Small intestine (tissue), 7 donors: ENCODE results near the gene GTSF1L. TPM values are rescaled to one million over a fixed set of nuclear protein-coding genes. Genes with fewer than 3 reads are reported as not detected.

Source experiments
- DNase-seq, 2 donors: peaks; one replicate each; pipeline versions ENCODE4 v3.0.0 to v3.0.0-alpha.2; 2013
- FAIRE-seq: peaks from 2 replicates; lab custom pipeline; 2012; peaks lifted over from hg19 to GRCh38; lab: Jason Lieb, UNC
- H3K27ac ChIP-seq, 3 donors: one replicate each; pipeline ENCODE4 v1.5.1; 2013; ENCODE audit warnings: low read length in 2 of 3, mild to moderate bottlenecking in 2 of 3, control low read depth in 1 of 3, inconsistent platforms in 1 of 3, low read depth in 1 of 3, moderate library complexity in 1 of 3
- H3K27me3 ChIP-seq, 3 donors: one replicate each; pipeline ENCODE4 v1.6.1; 2013; ENCODE audit warnings: low read length in 3 of 3, inconsistent platforms in 1 of 3; ENCODE audit not compliant: control insufficient read depth in 3 of 3, insufficient read depth in 3 of 3
- H3K36me3 ChIP-seq, 3 donors: one replicate each; pipeline ENCODE4 v1.6.1; 2013; ENCODE audit warnings: low read length in 3 of 3, inconsistent platforms in 1 of 3, low read depth in 1 of 3, mild to moderate bottlenecking in 1 of 3, moderate library complexity in 1 of 3; ENCODE audit not compliant: control insufficient read depth in 3 of 3, insufficient read depth in 2 of 3
- H3K4me1 ChIP-seq, 3 donors: one replicate each; pipeline ENCODE4 v1.6.1; 2013; ENCODE audit warnings: low read length in 2 of 3, inconsistent platforms in 1 of 3, low read depth in 1 of 3, mild to moderate bottlenecking in 1 of 3, moderate library complexity in 1 of 3; ENCODE audit not compliant: control insufficient read depth in 3 of 3, insufficient read depth in 2 of 3
- H3K4me3 ChIP-seq, 3 donors: one replicate each; pipeline ENCODE4 v1.5.1; 2013; ENCODE audit warnings: low read length in 3 of 3, control low read depth in 1 of 3, inconsistent platforms in 1 of 3, low read depth in 1 of 3, mild to moderate bottlenecking in 1 of 3, moderate library complexity in 1 of 3
- H3K9me3 ChIP-seq, 2 donors: one replicate each; pipeline ENCODE4 v1.6.1; 2013; ENCODE audit warnings: low read depth in 1 of 2, low read length in 1 of 2; ENCODE audit not compliant: control insufficient read depth in 2 of 2, insufficient read depth in 1 of 2
- whole genome bisulfite sequencing, 3 donors: extraction: QIAGEN DNeasy Blood & Tissue Kit; methylation state at CpG; one replicate each; pipeline ENCODE4 v1.1.7; 2013; 5-methylcytosine and 5-hydroxymethylcytosine counted together
- polyA plus RNA-seq, 4 donors: library from polyadenylated mRNA; stranded (reverse) in 3 of 4; unstranded in 1 of 4; fragments of 200-250 nt in 3 of 4; fragments of 120-200 nt in 1 of 4; gene quantifications; one replicate each; pipeline versions ENCODE4 v1.2.1 to v1.2.3, GENCODE V29; 2013
- donor health status: healthy with polysubstance abuse.
- donor health status: control.
- donor health status: control.
- donor health status: Bipolar disorder and iron deficiency.
- donor health status: healthy.

GTSF1L gene
- polyA plus RNA-seq, 4 donors, result not detected

DNA sequence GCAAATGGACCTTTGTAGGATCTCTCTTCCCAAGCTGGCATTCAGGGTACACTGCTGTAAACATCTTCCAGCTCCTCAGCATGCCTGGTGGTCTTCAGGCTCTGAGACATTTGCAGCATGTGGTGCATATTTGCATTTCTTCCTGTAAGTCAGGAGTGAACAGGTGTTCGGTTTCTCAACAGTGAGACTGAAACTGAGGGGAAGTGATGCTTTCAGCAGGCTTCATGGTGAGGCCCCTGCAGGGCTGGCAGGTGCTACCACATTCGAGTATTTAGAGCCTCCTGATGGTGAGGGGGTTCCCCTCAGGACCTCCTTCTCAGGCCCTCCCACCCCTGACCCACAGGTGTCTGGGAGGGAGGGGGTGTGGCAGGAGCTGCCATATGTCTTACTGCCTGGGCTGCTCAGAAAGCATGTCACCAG lies 44.8 kb downstream of the GTSF1L start:
- FAIRE-seq, result no peak
- H3K27ac ChIP-seq, result peak overlapping the region in 1 of 3 donors; percentile 86
- DNase-seq, result no peak

DNA sequence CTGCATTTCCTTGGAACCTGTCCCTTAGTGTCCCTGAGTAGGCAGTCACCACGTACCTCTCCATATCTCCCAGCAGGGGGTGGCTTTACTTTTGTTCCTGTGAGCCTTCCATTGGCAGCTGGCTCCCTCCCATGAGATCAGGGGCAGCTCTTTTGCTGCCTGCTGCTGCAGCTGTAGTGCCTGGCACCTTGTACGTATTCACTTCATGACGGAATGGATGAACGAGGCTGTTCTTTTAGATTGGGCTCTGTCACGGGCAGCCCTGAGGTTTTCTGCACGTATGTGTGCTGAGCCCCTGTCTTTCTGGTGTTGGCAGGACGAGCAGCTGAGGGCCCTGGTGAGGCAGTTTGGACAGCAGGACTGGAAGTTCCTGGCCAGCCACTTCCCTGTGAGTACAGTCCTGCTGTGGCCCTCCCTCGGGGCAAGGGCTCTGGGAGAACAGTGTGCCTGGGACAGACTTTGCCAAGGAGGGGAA lies 45.3 kb downstream of the GTSF1L start:
- no peaks in the 10 kb centered on the region for H3K4me1 ChIP-seq
- no peak overlapping the region for H3K4me3 ChIP-seq
- H3K27me3 ChIP-seq, result no peaks in the 10 kb centered on the region
- peak overlapping the region in 1 of 3 donors; percentile 86 for H3K27ac ChIP-seq
- 70 to 83% (median 82%) methylated on average over 8 of the region's 8 CpGs for WGBS, 3 donors
- H3K9me3 ChIP-seq, result no peaks in the 10 kb centered on the region
- no peak for DNase-seq
- peaks cover 0 to 2% (median 0%) of the 10 kb centered on the region in 3 donors for H3K36me3 ChIP-seq
- no peak for FAIRE-seq

More for the DNA sequence above, 44.8 kb downstream of the GTSF1L start:
- no peak overlapping the region for H3K4me3 ChIP-seq
- no peaks in the 10 kb centered on the region for H3K4me1 ChIP-seq
- peaks cover 0 to 2% (median 0%) of the 10 kb centered on the region in 3 donors for H3K36me3 ChIP-seq
- 49 to 64% (median 64%) methylated on average over 2 of the region's 2 CpGs for WGBS, 3 donors
- H3K9me3 ChIP-seq, result no peaks in the 10 kb centered on the region
- H3K27me3 ChIP-seq, result no peaks in the 10 kb centered on the region

- Histone ChIP-seq H3K27ac (peak overlapping the region in 1 of 3 donors; percentile 86), H3K4me1 (no peaks in the 10 kb centered on the region), H3K4me3 (no peak overlapping the region), H3K27me3 (no peaks in the 10 kb centered on the region), H3K36me3 (peaks cover 0 to 2% (median 0%) of the 10 kb centered on the region in 3 donors), H3K9me3 (no peaks in the 10 kb centered on the region)
- FAIRE-seq (no peak), DNase-seq (no peak)
- WGBS, 3 donors, result 86 to 88% (median 88%) methylated on average over 7 of the region's 7 CpGs
These were observed 45.8 kb downstream of the GTSF1L start for GRCh38 chr20:43680981-43681380.

GRCh38 chr20:43676368-43676767 lies 50.4 kb downstream of the GTSF1L start:
- 94 to 95% (median 95%) methylated on average over 5 of the region's 5 CpGs for WGBS, 3 donors
- no peak overlapping the region for H3K4me3 ChIP-seq
- H3K27ac ChIP-seq, result no peak overlapping the region
- DNase-seq (no peak), FAIRE-seq (no peak)
- H3K4me1 ChIP-seq, result no peaks in the 10 kb centered on the region
- peaks cover 0 to 5% (median 0%) of the 10 kb centered on the region in 3 donors for H3K36me3 ChIP-seq
- no peaks in the 10 kb centered on the region for H3K27me3 ChIP-seq
- no peaks in the 10 kb centered on the region for H3K9me3 ChIP-seq

Other genes with a start within 250 kb of the GTSF1L start
- 10 to 100 TPM in 1 of 4 donors, 1 to 10 TPM in 3; 1.6 to 15.1 (median 2.6) TPM for gene L3MBTL1, start 219.3 kb downstream of the GTSF1L start, polyA plus RNA-seq
- gene SGK2, start 168.0 kb downstream of the GTSF1L start, polyA plus RNA-seq, result 10 to 100 TPM; 17.6 to 81.9 (median 28.6) TPM
- gene IFT52, start 136.1 kb downstream of the GTSF1L start, polyA plus RNA-seq, result 10 to 100 TPM in 3 of 4 donors, 1 to 10 TPM in 1; 9.6 to 44.7 (median 13.2) TPM
- 10 to 100 TPM in 2 of 4 donors, 1 to 10 TPM in 2; 1.9 to 36.9 (median 7.4) TPM for gene MYBL2, start 59.9 kb downstream of the GTSF1L start, polyA plus RNA-seq
- gene TOX2, start 187.8 kb upstream of the GTSF1L start, polyA plus RNA-seq, result 10 to 100 TPM in 1 of 4 donors, 1 to 10 TPM in 2, not detected in 1; 1.7 to 10.6 (median 3.0) TPM